NT2/D1 (cell line): ENCODE data around the gene PRKAG2.
A peak's percentile ranks its signal among the peaks of the same experiment; 100 is the strongest.

Experiments
- DNase-seq: peaks from one replicate; pipeline ENCODE4 v3.0.0-alpha.2; 2011; ENCODE audit warnings: low read depth, low spot score
- H3K27me3 ChIP-seq: 2 replicates; pipeline ENCODE4 v1.6.0; 2011; ENCODE audit warnings: mild to moderate bottlenecking; ENCODE audit not compliant: insufficient read length, insufficient read depth
- H3K36me3 ChIP-seq: 2 replicates; pipeline ENCODE4 v1.6.1; 2011; ENCODE audit warnings: mild to moderate bottlenecking, low read length, mixed read lengths; ENCODE audit not compliant: insufficient read depth, insufficient read length
- H3K4me1 ChIP-seq: 2 replicates; pipeline ENCODE4 v1.5.1; 2011; ENCODE audit not compliant: insufficient read depth, insufficient read length
- H3K4me3 ChIP-seq: 2 replicates; pipeline ENCODE4 v1.5.1; 2011; ENCODE audit warnings: low read depth; ENCODE audit not compliant: insufficient read length
- H3K9ac ChIP-seq: 2 replicates; pipeline ENCODE4 v1.6.0; 2011; ENCODE audit warnings: low read depth; ENCODE audit not compliant: insufficient read length
- H3K9me3 ChIP-seq: 2 replicates; pipeline ENCODE4 v1.5.1; 2011; ENCODE audit warnings: mild to moderate bottlenecking, low read length; ENCODE audit not compliant: insufficient read depth
- SUZ12 ChIP-seq: IDR thresholded peaks from 2 replicates; pipeline ENCODE4 v1.6.1; 2011; ENCODE audit not compliant: insufficient read length, insufficient read depth; ENCODE audit errors: extremely low read depth
- YY1 ChIP-seq: IDR thresholded peaks from 2 replicates; pipeline ENCODE4 v1.6.1; 2011; ENCODE audit not compliant: insufficient read length, insufficient read depth
- ZNF274 ChIP-seq: IDR thresholded peaks from 2 replicates; pipeline ENCODE4 v1.6.1; 2011; ENCODE audit warnings: mild to moderate bottlenecking, low read depth, low read length

Gene PRKAG2

DNA sequence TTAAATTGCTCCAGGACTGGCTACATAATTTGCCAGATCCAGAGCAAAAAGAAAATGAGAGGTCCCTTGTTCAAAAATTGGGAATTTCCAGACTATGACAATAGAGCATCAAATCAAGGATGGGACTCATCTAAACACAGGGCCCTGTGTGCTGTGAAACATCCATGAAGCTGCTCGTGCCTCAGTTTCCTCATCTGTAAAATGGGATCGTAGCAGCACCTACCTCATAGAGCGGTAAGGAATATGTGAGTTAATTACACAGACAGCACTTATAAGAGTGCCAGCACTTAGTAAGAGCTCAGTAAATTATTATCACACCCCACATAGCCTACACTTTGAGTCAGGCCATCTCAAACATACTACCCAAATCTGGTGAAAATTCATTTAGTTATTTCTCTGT lies 221.4 kb downstream of the PRKAG2 start:
- H3K9me3 ChIP-seq = no peaks in the 10 kb centered on the region
- no peaks in the 10 kb centered on the region for H3K36me3 ChIP-seq
- no peak for TF ChIP-seq SUZ12
- no peak overlapping the region for H3K4me3 ChIP-seq
- DNase-seq = no peak
- H3K9ac ChIP-seq = no peak overlapping the region
- H3K27me3 ChIP-seq = no peaks in the 10 kb centered on the region
- no peaks in the 10 kb centered on the region for H3K4me1 ChIP-seq

DNA sequence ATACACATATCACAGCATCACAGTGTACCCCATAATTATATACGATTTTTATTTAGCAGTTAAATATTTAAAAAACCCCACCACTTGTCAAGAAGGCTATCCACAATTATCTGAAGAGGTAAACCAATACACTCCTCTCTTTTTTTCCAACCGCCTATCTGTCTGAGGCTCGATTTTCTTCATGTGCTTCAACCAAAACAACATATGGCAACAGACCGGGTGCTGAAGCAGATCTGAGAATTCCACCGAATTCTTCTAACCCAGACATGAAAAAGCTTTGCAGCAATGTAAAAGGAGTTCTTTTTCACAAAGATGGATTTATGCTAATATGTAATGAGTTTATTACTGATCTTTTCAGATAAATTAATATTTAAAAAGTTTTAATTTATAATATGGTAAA lies 224.8 kb downstream of the PRKAG2 start:
- H3K36me3 ChIP-seq = no peaks in the 10 kb centered on the region
- H3K9ac ChIP-seq = no peak overlapping the region
- no peaks in the 10 kb centered on the region for H3K9me3 ChIP-seq
- H3K4me1 ChIP-seq = no peaks in the 10 kb centered on the region
- H3K4me3 ChIP-seq = no peak overlapping the region
- no peak for DNase-seq
- no peaks in the 10 kb centered on the region for H3K27me3 ChIP-seq
- TF ChIP-seq ZNF274 = no peak
- no peak for TF ChIP-seq SUZ12
- no peak for TF ChIP-seq YY1

DNA sequence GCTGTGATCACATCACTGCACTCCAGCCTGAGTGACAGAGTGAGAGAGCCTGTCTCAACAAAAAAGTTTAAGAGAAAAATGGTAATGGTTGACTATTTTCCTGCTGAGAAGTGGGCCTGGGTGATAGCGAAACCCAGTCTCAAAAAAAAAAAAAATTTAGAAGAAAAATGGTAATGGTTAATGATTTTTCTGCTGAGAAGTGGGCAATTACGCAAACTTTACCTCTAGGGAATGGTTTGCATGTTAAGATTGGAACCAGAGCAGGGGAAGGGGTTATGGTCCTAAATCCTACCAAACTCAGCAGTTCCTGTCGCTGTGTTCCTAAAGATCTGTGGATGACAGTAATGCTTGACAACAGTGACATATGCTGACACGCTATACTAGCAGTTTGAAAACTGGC lies 226.8 kb downstream of the PRKAG2 start:
- no peak overlapping the region for H3K9ac ChIP-seq
- TF ChIP-seq ZNF274 (no peak), SUZ12 (no peak), YY1 (no peak)
- no peaks in the 10 kb centered on the region for H3K27me3 ChIP-seq
- no peaks in the 10 kb centered on the region for H3K4me1 ChIP-seq
- no peaks in the 10 kb centered on the region for H3K36me3 ChIP-seq
- no peak for DNase-seq
- H3K4me3 ChIP-seq = no peak overlapping the region
- peaks cover 3% of the 10 kb centered on the region for H3K9me3 ChIP-seq

- no peak for DNase-seq
- Histone ChIP-seq H3K27me3 (no peaks in the 10 kb centered on the region), H3K4me3 (no peak overlapping the region), H3K4me1 (no peaks in the 10 kb centered on the region), H3K36me3 (no peaks in the 10 kb centered on the region), H3K9ac (no peak overlapping the region), H3K9me3 (peaks cover 6% of the 10 kb centered on the region)
- TF ChIP-seq YY1 (no peak), SUZ12 (no peak), ZNF274 (no peak)
Measured at GRCh38 chr7:151648429-151648828, 228.5 kb downstream of the PRKAG2 start.

DNA sequence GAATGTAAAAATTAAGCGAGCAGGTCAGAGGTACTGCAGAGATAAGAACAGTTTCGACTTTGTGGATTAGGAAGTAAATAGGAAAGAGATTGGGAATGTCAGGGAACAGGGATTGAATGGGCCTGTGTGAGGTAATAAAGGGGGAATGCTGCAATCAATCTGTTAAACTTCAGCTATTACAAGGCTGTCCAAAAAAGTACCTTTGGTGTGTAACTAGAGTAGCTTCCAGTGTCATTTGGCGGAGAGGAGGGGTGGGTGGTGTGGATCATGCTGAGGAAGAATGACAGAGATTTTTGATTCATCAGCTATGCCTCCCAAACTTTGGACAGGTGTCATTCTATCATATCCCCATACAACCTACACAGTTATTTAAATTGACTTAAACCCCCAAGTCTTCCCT lies 229.0 kb downstream of the PRKAG2 start:
- H3K27me3 ChIP-seq = no peaks in the 10 kb centered on the region
- peaks cover 6% of the 10 kb centered on the region for H3K9me3 ChIP-seq
- no peaks in the 10 kb centered on the region for H3K4me1 ChIP-seq
- no peaks in the 10 kb centered on the region for H3K36me3 ChIP-seq
- TF ChIP-seq ZNF274 = no peak
- no peak for TF ChIP-seq YY1
- TF ChIP-seq SUZ12 = no peak
- H3K4me3 ChIP-seq = no peak overlapping the region
- H3K9ac ChIP-seq = no peak overlapping the region
- DNase-seq = no peak

DNA sequence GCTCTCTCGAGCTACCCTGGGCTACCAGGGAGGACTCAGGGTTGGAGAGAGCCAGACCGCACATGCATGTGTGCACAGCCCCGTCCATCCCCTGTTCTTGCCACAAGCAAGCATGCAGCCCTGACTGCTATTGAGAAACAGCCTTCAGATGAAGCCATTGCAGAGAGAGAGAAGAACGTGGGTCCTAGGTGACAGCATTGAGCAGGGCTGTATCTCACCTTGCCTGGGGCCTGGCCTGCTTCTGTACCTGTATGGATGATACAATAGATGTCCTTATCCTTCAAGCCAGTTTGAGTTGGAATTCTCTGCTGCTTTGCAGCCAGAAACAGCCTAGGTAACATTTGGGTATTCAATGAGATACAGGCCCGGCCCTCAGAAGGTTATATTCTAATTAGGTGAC lies 229.9 kb downstream of the PRKAG2 start:
- H3K27me3 ChIP-seq = no peaks in the 10 kb centered on the region

GRCh38 chr7:151645311-151645710 lies 231.6 kb downstream of the PRKAG2 start:
- Histone ChIP-seq H3K9me3 (peaks cover 6% of the 10 kb centered on the region), H3K4me3 (no peak overlapping the region), H3K27me3 (no peaks in the 10 kb centered on the region), H3K36me3 (no peaks in the 10 kb centered on the region), H3K9ac (no peak overlapping the region), H3K4me1 (no peaks in the 10 kb centered on the region)
- DNase-seq = no peak
- TF ChIP-seq YY1 (no peak), ZNF274 (no peak), SUZ12 (no peak)

More for the DNA sequence above, 229.9 kb downstream of the PRKAG2 start:
- Histone ChIP-seq H3K9ac (no peak overlapping the region), H3K36me3 (no peaks in the 10 kb centered on the region), H3K4me1 (no peaks in the 10 kb centered on the region), H3K4me3 (peak overlapping the region; percentile 4), H3K9me3 (peaks cover 6% of the 10 kb centered on the region)
- TF ChIP-seq YY1 (no peak), ZNF274 (no peak), SUZ12 (no peak)
- DNase-seq = no peak

DNA sequence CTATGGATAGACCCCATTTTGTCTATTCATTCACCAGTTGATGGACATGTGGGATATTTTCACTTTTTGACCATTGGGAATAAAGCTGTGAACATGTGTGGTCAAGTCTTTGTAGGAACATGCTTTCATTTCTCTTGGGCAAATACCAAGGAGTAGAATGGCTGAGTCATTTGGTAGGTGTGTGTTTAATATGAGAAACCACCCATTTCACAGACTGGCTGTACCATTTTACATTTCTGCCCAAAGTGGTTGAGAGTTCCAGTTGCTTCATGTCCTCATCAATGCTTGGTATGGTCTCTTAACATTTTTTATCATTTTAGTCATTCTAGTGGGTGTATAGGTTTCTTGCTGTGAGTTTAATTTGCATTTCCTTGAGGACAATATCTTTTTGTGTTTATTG lies 232.4 kb downstream of the PRKAG2 start:
- H3K27me3 ChIP-seq = no peaks in the 10 kb centered on the region
- no peaks in the 10 kb centered on the region for H3K4me1 ChIP-seq
- no peak for DNase-seq
- no peak overlapping the region for H3K4me3 ChIP-seq
- no peak overlapping the region for H3K9ac ChIP-seq
- no peak for TF ChIP-seq YY1
- no peak for TF ChIP-seq ZNF274
- no peak for TF ChIP-seq SUZ12
- peaks cover 6% of the 10 kb centered on the region for H3K9me3 ChIP-seq
- H3K36me3 ChIP-seq = no peaks in the 10 kb centered on the region
